Subcutaneous abdominal adipose tissue (tissue), 5 donors: ENCODE results near the gene NOXO1.
"Not testable (repeated sequence)": the region's sequence is repeated elsewhere in the genome, so short reads cannot be mapped to it uniquely, and the experiment has no call there.

Source experiments
- H3K27ac ChIP-seq: one replicate; pipeline ENCODE4 v1.7.0; 2013; ENCODE audit warnings: low read depth, mild to moderate bottlenecking, inconsistent platforms, low read length, moderate library complexity
- H3K27me3 ChIP-seq, 5 donors: one replicate each; pipeline ENCODE4 v1.7.0; 2013; ENCODE audit warnings: low read length in 5 of 5, inconsistent platforms in 1 of 5; ENCODE audit not compliant: control insufficient read depth in 5 of 5, insufficient read depth in 4 of 5
- H3K36me3 ChIP-seq, 5 donors: one replicate each; pipeline ENCODE4 v1.7.0; 2013; ENCODE audit warnings: low read length in 5 of 5; ENCODE audit not compliant: control insufficient read depth in 5 of 5, insufficient read depth in 5 of 5
- H3K4me1 ChIP-seq, 5 donors: one replicate each; pipeline ENCODE4 v1.7.0; 2013; ENCODE audit warnings: low read length in 5 of 5, mild to moderate bottlenecking in 3 of 5, moderate library complexity in 1 of 5; ENCODE audit not compliant: control insufficient read depth in 5 of 5, insufficient read depth in 5 of 5
- H3K4me3 ChIP-seq, 5 donors: one replicate each; pipeline ENCODE4 v1.7.0; 2013; ENCODE audit warnings: low read length in 5 of 5, low read depth in 1 of 5
- H3K9ac ChIP-seq, 5 donors: one replicate each; pipeline ENCODE4 v1.7.0; 2013; ENCODE audit warnings: low read length in 5 of 5, mild to moderate bottlenecking in 4 of 5, moderate library complexity in 3 of 5
- H3K9me3 ChIP-seq, 5 donors: one replicate each; pipeline ENCODE4 v1.7.0; 2013; ENCODE audit warnings: low read length in 5 of 5; ENCODE audit not compliant: control insufficient read depth in 5 of 5
- donor health status: healthy.
- donor health status: healthy.
- donor health status: healthy.
- donor health status: healthy.
- donor health status: healthy.

NOXO1 gene

DNA sequence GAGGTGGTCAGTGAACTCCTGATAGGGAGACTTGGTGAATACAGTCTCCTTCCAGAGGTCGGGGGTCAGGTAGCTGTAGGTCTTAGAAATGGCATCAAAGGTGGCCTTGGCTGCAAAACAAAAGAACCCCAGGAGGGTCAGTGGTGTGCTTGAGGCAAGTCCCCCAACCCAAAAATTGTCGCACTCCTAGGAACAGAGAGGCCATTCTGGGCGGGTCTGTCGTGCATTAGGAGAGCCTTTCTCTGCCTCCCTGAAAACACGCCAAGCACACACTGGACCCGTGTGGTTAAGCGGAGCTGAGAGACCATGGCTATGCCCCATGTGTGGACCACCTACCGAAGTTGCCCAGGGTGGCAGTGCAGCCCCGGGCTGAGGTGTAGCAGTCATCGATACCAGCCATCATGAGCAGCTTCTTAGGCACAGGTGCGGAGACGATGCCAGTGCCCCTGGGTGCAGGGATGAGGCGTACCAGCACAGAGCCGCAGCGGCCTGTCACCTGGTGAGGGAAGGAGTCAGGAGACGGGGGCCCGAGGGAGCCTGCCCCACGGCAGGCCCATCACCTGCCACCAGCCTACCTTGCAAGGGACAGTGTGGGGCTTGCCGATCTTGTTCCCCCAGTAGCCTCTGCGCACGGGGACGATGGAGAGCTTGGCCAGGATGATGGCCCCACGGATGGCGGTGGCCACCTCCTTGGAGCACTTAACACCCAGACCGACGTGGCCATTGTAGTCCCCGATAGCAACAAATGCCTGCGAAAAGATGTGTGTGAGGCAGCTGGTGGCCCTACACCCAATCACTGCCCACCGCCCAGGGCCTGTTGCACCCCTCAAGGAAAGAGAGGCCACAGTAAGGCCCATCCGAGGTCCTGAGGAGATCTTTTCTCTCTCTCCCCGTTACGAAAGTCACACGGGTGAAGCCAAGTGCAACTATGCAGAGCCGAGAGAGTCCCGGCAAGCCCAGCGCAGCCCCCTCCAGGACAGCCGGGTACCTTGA is 18.8 kb downstream of the NOXO1 start:
- Histone ChIP-seq H3K4me1 (peaks cover 3 to 47% (median 42%) of the 10 kb centered on the region in 5 donors), H3K36me3 (peaks cover 0 to 27% (median 24%) of the 10 kb centered on the region in 5 donors)
- not testable (repeated sequence) for H3K9ac ChIP-seq, H3K4me3 ChIP-seq, H3K27ac ChIP-seq, H3K27me3 ChIP-seq, H3K9me3 ChIP-seq

DNA sequence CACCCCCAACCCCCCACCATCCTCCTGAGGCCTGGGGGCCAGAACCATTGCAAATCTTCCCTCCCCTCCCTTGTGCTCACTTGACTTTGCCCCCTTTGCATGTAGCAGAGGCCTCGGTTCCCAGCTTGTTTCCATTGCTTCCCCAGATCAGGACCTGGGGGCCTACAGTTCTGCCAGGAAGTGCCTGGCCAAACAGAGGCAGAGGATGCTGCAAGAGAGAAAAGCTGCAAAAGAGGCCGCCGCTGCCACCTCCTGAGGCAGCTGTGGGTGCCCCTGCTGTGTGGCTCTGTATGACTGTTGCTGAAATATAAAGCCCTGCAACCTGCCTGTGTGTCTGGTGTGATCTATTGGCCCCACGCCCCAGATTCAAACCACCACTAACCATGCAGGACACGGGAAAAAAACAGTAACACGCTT is 19.6 kb downstream of the NOXO1 start:
- Histone ChIP-seq H3K9ac (no peak overlapping the region), H3K4me3 (no peak overlapping the region), H3K9me3 (no peaks in the 10 kb centered on the region), H3K4me1 (peaks cover 3 to 47% (median 42%) of the 10 kb centered on the region in 5 donors), H3K36me3 (peaks cover 0 to 27% (median 24%) of the 10 kb centered on the region in 5 donors), H3K27me3 (no peaks in the 10 kb centered on the region), H3K27ac (no peak overlapping the region)

DNA sequence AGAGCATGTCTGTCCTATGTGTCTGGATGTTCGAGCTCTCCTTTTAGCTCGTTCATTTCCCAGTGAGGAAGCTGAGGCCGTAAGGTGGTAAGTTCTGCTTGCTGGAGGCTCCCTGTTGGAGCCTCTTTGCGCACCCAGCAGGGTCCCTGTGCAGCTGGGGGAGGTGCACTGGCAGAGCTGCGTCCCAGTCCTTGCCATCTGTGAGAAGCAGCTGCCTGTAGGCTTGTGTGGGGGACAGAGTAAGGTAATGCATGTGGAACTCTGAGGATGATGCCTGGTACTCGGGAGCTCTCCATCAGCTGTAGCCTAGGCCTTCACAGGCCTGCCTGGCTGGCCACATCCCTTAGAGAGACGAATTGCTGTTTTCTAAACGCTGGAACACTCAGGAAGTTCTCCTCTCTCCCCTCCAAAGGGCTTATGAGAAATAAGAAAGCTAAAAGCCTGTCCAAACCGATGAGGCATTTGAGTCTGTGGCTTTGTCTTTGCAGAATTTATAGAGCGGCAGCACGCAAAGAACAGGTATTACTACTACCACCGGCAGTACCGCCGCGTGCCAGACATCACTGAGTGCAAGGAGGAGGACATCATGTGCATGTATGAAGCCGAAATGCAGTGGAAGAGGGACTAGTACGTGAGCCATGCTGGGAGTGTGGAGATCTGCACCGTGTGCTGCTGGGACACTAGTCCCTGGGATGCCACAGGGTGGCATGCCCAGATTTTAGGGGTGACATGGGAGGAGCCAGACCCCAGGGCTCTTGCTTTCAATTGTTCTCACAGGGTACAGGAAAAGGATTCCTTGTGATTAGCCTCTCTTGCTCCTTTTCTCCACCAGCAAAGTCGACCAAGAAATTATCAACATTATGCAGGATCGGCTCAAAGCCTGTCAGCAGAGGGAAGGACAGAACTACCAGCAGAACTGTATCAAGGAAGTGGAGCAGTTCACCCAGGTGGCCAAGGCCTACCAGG is 20.3 kb downstream of the NOXO1 start:
- peaks cover 3 to 45% (median 41%) of the 10 kb centered on the region in 5 donors for H3K4me1 ChIP-seq
- H3K9me3 ChIP-seq: no peaks in the 10 kb centered on the region
- peaks cover 0 to 27% (median 24%) of the 10 kb centered on the region in 5 donors for H3K36me3 ChIP-seq
- peak overlapping the region in 2 of 5 donors; percentile 94 to 96 for H3K9ac ChIP-seq
- H3K27me3 ChIP-seq: no peaks in the 10 kb centered on the region
- no peak overlapping the region for H3K27ac ChIP-seq
- H3K4me3 ChIP-seq: peak overlapping the region; percentile 32 to 91 (median 75)

DNA sequence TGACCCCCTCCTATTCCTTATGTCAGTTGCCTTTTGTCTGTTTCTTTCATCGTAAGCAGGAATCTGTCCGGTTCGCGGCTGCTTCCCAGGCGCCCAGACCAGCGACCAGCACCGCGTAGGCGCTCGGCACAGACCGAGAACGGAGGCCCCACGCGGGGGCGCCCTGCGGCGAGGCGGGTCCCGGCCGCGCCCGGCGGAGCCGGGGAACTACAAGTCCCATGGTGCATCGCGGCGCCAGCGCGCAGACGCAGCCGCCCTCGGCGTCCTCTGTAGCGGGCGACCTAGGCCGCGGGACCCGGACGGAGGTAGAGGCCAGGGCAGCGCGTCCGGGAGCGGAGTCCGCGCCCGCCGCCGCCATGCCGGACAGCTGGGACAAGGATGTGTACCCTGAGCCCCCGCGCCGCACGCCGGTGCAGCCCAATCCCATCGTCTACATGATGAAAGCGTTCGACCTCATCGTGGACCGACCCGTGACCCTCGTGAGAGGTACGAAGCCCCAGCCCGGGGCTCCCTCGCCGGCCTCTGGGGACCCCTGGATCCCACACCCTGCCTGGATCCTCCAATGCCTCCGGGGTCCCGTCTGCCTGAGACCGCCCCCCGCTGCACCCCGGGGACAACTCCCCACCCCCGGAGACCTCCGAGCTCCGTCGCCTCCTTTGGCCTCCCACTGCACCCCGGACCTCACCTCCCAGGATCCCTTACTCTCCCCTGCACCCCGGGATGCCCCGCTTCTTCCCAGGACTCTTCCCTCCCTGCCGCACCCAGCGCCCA is 21.8 kb downstream of the NOXO1 start, which contains the start of gene NDUFB10:
Gene NDUFB10 (plus strand): TSS at position 270 of the 771 bp plus-strand sequence. CDS start 87 bp downstream, at position 357.
- Histone ChIP-seq H3K9me3 (no peaks in the 10 kb centered on the region), H3K9ac (peak within 1 kb of the TSS; percentile 63 to 96 (median 94)), H3K36me3 (peaks cover 0 to 27% (median 24%) of the 10 kb centered on the region in 5 donors), H3K27ac (peak within 1 kb of the TSS; percentile 65), H3K27me3 (no peaks in the 10 kb centered on the region), H3K4me3 (peak within 1 kb of the TSS; percentile 61 to 91 (median 78)), H3K4me1 (peaks cover 3 to 35% (median 33%) of the 10 kb centered on the region in 5 donors)

DNA sequence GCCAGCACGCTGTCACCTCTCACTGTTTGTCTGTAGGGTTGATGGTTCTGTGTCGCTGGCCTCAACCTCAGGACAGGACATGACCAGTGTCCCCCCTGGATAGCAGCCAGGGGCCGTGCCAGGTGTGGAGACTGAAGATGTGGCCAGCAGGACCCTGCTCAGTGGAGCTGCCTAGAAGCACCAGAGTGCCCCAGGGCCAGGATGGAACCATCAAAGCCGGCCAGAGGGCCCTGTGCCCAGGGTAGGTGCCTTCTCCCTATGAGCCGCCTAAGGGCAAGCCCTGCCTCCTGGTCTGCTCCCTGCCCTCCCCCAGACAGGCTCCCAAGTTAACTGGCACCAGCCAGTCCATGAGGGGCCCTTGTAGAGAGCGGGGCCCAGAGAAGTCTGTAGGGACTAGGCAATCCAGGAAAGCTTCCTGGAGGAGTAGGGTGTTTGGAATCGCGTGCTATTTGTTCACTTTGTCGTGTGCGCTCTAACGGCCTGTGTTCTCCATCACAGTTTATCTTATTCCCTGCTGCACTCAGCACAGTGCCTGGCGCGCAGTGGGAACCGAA is 22.5 kb downstream of the NOXO1 start:
- Histone ChIP-seq H3K9ac (peak overlapping the region in 4 of 5 donors; percentile 5 to 82 (median 68)), H3K36me3 (peaks cover 0 to 27% (median 23%) of the 10 kb centered on the region in 5 donors), H3K4me3 (peak overlapping the region; percentile 33 to 91 (median 75)), H3K4me1 (peaks cover 3 to 31% (median 28%) of the 10 kb centered on the region in 5 donors), H3K27ac (peak overlapping the region; percentile 65), H3K27me3 (peaks cover 0 to 4% (median 0%) of the 10 kb centered on the region in 5 donors), H3K9me3 (no peaks in the 10 kb centered on the region)

DNA sequence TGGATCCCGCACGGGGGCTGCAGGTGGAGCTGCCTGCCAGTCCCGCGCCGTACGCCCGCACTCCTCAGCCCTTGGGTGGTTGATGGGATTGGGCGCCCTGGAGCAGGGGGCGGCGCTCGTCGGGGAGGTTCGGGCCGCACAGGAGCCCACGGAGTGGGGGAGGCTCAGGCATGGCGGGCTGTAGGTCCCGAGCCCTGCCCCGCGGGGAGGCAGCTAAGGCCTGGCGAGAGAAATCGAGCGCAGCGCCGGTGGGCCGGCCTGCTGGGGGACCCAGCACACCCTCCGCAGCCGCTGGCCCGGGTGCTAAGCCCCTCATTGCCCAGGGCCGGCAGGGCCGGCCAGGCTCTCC is 23.2 kb downstream of the NOXO1 start:
- H3K27ac ChIP-seq, H3K27me3 ChIP-seq, H3K9ac ChIP-seq, H3K9me3 ChIP-seq, H3K4me3 ChIP-seq: not testable (repeated sequence)
- H3K4me1 ChIP-seq: peaks cover 3 to 26% (median 24%) of the 10 kb centered on the region in 5 donors
- H3K36me3 ChIP-seq: peaks cover 0 to 24% (median 20%) of the 10 kb centered on the region in 5 donors

DNA sequence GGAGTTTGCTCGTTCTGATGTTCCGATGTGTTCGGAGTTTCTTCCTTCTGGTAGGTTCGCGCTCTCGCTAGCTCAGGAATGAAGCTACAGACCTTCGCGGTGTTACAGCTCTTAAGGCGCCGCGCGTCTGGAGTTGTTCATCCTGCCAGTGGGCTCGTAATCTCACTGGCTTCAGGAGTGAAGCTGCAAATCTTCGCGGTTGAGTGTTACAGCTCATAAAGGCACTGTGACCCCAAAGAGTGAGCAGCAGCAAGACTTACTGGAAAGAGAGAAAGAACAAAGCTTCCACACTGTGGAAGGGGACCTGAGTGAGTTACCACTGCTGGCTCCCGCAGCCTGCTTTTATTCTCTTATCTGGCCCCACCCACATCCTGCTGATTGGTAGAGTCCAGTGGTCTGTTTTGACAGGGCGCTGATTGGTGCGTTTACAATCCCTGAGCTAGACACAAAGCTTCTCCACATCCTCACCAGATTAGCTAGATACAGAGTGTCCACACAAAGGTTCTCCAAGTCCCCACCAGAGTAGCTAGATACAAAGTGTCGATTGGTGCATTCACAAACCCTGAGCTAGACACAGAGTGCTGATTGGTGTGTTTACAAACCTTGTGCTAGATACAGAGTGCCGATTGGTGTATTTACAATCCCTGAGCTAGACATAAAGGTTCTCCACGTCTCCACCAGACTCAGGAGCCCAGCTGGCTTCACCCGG is 23.7 kb downstream of the NOXO1 start:
- not testable (repeated sequence) for H3K9ac ChIP-seq, H3K9me3 ChIP-seq, H3K4me3 ChIP-seq, H3K27me3 ChIP-seq, H3K27ac ChIP-seq
- Histone ChIP-seq H3K4me1 (peaks cover 3 to 24% (median 23%) of the 10 kb centered on the region in 5 donors), H3K36me3 (peaks cover 0 to 19% (median 16%) of the 10 kb centered on the region in 5 donors)

DNA sequence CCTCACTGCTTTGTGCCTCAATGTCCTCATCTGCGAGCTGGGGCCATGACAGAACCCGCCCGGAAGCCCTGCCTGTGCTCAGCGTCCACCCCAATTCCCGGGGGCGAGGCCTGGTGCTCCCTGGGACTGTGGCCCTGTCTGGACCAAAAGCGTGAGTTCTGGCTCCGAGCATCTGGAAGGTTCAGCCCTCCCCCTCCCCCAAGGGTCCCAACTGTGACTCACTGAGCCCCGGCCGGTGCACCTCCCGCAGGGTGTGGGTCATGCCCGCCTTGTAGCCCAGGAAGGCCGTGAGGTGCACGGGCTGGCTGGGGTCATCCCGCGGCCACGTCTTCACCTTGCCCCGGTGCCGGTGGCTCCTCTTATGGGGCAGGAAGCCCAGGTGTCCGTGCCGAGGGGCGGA is 27.5 kb downstream of the NOXO1 start:
- Histone ChIP-seq H3K27ac (no peak overlapping the region), H3K4me3 (no peak overlapping the region), H3K9ac (no peak overlapping the region), H3K36me3 (no peaks in the 10 kb centered on the region), H3K27me3 (peaks cover 0 to 4% (median 0%) of the 10 kb centered on the region in 5 donors), H3K4me1 (peaks cover 0 to 2% (median 1%) of the 10 kb centered on the region in 5 donors), H3K9me3 (no peaks in the 10 kb centered on the region)
